ENCODE results near the gene THAP9.

The THAP9 gene

GRCh38 chr4:82965763-82966162 is 65.2 kb downstream of the THAP9 start:
- no peak for DNase-seq

- no peak for DNase-seq
Observed at GRCh38 chr4:82968972-82969371, 68.4 kb downstream of the THAP9 start.

DNA sequence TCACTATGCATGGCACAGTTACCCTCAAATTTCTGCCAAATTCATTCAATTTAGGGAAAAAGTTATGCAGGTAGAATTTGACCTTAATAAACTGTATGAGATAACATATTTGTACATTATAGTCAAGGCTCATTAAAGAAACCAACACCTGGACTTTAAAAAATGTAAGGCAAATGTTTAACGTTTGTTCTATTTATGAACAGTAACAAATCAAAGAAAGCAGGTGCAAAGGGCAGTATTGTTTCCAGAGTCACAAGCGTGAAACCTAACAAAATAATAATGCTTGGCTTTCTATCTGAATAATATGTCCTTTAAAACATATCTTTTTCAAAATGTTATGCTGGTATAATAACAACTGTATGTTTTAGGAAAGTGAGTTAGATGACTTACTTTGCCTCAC is 68.9 kb downstream of the THAP9 start:
- DNase-seq, result no peak
